B cell (primary cell): ENCODE measurements around the gene SRD5A1. TPM values are rescaled to one million over a fixed set of nuclear protein-coding genes. Genes with fewer than 3 reads are reported as not detected.

Experiments
- ATAC-seq: fragments of 200-7000 bp; cut with Tn5 transposase; one replicate; pipeline ENCODE4 v1.10.0; 2021; ENCODE audit warnings: low read depth, mild to moderate bottlenecking, moderate number of reproducible peaks, moderate library complexity
- CTCF ChIA-PET: fragments of 350-600 bp; sonication (Branson Sonifier 250); formaldehyde crosslinking; loops from one replicate; lab custom pipeline; 2021; ENCODE audit warnings: antibody characterized with exemption, inconsistent platforms; lab: Charles Lee
- POLR2A ChIA-PET: fragments of 350-600 bp; sonication (Branson Sonifier 250); formaldehyde crosslinking; loops from one replicate; lab custom pipeline; 2021; ENCODE audit warnings: antibody characterized with exemption; lab: Charles Lee
- DNase-seq: peaks from one replicate; pipeline ENCODE4 v3.0.0; 2013
- H2AFZ ChIP-seq: 2 replicates; pipeline ENCODE4 v1.6.1; 2012; ENCODE audit warnings: mild to moderate bottlenecking, low read depth, low read length; ENCODE audit not compliant: insufficient read depth, poor library complexity, severe bottlenecking
- H3K27ac ChIP-seq, 2 donors: 1 replicate in 1 of 2; 2 replicates in 1 of 2; pipeline ENCODE4 v1.5.1; 2012 to 2013; ENCODE audit warnings: low read length in 2 of 2, mild to moderate bottlenecking in 2 of 2, moderate library complexity in 1 of 2
- H3K27me3 ChIP-seq, 4 experiments: fragments of 200-600 bp in 1 of 4; sonication (generic) in 1 of 4; replicated peaks in 1 of 4; 1 replicate in 2 of 4; 2 replicates in 2 of 4; pipeline versions ENCODE4 v1.6.1 to v1.7.0; 2013 to 2016; ENCODE audit warnings: low read length in 3 of 4, mild to moderate bottlenecking in 2 of 4, mixed read lengths in 1 of 4, moderate library complexity in 1 of 4; ENCODE audit not compliant: insufficient read depth in 4 of 4, control insufficient read depth in 3 of 4; ENCODE audit errors: control extremely low read depth in 1 of 4
- H3K36me3 ChIP-seq, 2 experiments: replicated peaks in 1 of 2; 1 replicate in 1 of 2; 2 replicates in 1 of 2; pipeline versions ENCODE4 v1.6.1 to v1.7.1; 2013; ENCODE audit warnings: low read length in 1 of 2; ENCODE audit not compliant: insufficient read depth in 2 of 2, control insufficient read depth in 1 of 2; ENCODE audit errors: control extremely low read depth in 1 of 2, extremely low read depth in 1 of 2
- H3K4me1 ChIP-seq, 2 donors: fragments of 200-600 bp in 1 of 2; sonication (generic) in 1 of 2; 1 replicate in 1 of 2; 2 replicates in 1 of 2; pipeline versions ENCODE4 v1.5.1 to v1.6.1; 2013 to 2017; ENCODE audit warnings: low read length in 2 of 2; ENCODE audit not compliant: control insufficient read depth in 2 of 2, insufficient read depth in 2 of 2
- H3K4me2 ChIP-seq: replicated peaks from 2 replicates; pipeline ENCODE3; 2012; ENCODE audit warnings: mild to moderate bottlenecking, low read depth, low read length; ENCODE audit not compliant: poor library complexity, severe bottlenecking
- H3K4me3 ChIP-seq, 5 experiments: fragments of 200-600 bp in 1 of 5; sonication (generic) in 1 of 5; 1 replicate in 3 of 5; 2 replicates in 2 of 5; pipeline versions ENCODE4 v1.5.1 to v1.7.0; 2011 to 2016; ENCODE audit warnings: low read length in 4 of 5, mild to moderate bottlenecking in 4 of 5, low read depth in 2 of 5, control low read depth in 1 of 5, moderate library complexity in 1 of 5; ENCODE audit not compliant: insufficient read depth in 1 of 5; ENCODE audit errors: control extremely low read depth in 1 of 5, extremely low read depth in 1 of 5
- H3K79me2 ChIP-seq: fragments of 200-600 bp; sonication (generic); one replicate; pipeline ENCODE4 v1.6.0; 2016; ENCODE audit warnings: low read length; ENCODE audit not compliant: control insufficient read depth, insufficient read depth
- H3K9ac ChIP-seq: fragments of 200-600 bp; sonication (generic); 2 replicates; pipeline ENCODE4 v1.6.1; 2017; ENCODE audit warnings: mild to moderate bottlenecking, low read length, moderate library complexity
- H3K9me3 ChIP-seq, 3 donors: one replicate each; pipeline versions ENCODE4 v1.6.1 to v1.7.1; 2013; ENCODE audit warnings: low read length in 2 of 3; ENCODE audit not compliant: control insufficient read depth in 2 of 3, insufficient read depth in 1 of 3; ENCODE audit errors: control extremely low read depth in 1 of 3
- H4K20me1 ChIP-seq: 2 replicates; pipeline ENCODE4 v1.6.0; 2012; ENCODE audit warnings: mild to moderate bottlenecking, low read length; ENCODE audit not compliant: insufficient read depth, control insufficient read depth, poor library complexity, severe bottlenecking
- H3K27ac Mint-ChIP-seq: one replicate; pipeline ENCODE4 v1.8.0; 2021; ENCODE audit warnings: mixed read lengths
- H3K27me3 Mint-ChIP-seq: one replicate; pipeline ENCODE4 v1.8.0; 2021; ENCODE audit warnings: mixed read lengths
- H3K4me1 Mint-ChIP-seq: one replicate; pipeline ENCODE4 v1.8.0; 2021; ENCODE audit warnings: mixed read lengths
- H3K4me3 Mint-ChIP-seq: one replicate; pipeline ENCODE4 v1.8.0; 2021; ENCODE audit warnings: mixed read lengths
- H3K9me3 Mint-ChIP-seq: one replicate; pipeline ENCODE4 v1.8.0; 2022; ENCODE audit warnings: mixed read lengths; ENCODE audit not compliant: insufficient read depth
- EZH2 ChIP-seq: IDR thresholded peaks from 2 replicates; pipeline ENCODE4 v1.6.1; 2012; ENCODE audit warnings: borderline replicate concordance, low read depth, mild to moderate bottlenecking, moderate library complexity, low read length; ENCODE audit not compliant: insufficient read depth, poor library complexity, severe bottlenecking
- WGBS: methylation state at CpG from one replicate; pipeline ENCODE4 v1.1.5; 2013; ENCODE audit warnings: missing lambda C conversion rate; ENCODE audit not compliant: insufficient coverage; 5-methylcytosine and 5-hydroxymethylcytosine counted together
- intact Hi-C: fragments of 100-400 bp; cut with micrococcal nuclease; formaldehyde crosslinking; loops from one replicate; pipeline ENCODE4 v1.10.0; 2022
- polyA plus RNA-seq: library from polyadenylated mRNA; depleted of rRNA; stranded (reverse); fragments of >200 nt; gene quantifications from 2 replicates; pipeline ENCODE4 v1.2.3, GENCODE V29; 2012
- total RNA-seq, 2 donors: library from RNA; stranded (reverse); fragments of 120-200 nt in 1 of 2; gene quantifications; 1 replicate in 1 of 2; 2 replicates in 1 of 2; pipeline versions ENCODE4 v1.2.3 to v1.2.4, GENCODE V29; 2013 to 2022
- TF ChIP-seq, protein P1 (sequence below): fragments of 200-600 bp; IDR thresholded peaks from one replicate; pipeline ENCODE4 v1.8.0; 2022; ENCODE audit warnings: antibody characterized with exemption, mild to moderate bottlenecking

Gene SRD5A1
- total and polyA plus RNA-seq, 2 donors (not counting 1 experiment from before 2014, with no cell fraction given), result 17.2 to 29.2 TPM

DNA sequence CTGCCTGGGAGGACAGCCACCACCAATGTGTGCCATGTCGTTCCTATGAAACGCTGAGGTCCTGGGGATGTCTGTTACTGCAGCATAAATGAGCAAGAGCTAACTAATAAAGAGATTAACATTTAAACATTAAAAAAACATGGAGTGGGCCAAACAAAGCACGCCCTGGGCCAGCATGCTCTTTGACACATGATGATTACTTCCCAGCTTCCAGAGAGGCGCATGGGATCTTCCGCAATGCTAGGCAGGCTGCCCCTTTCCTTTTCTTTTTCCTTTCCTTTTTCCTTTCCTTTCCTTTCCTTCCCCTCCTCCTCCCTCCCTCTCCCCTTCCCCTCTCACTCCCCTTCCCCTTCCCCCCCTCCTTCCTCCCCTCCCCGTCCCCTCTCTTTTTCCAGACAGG is 69.4 kb downstream of the SRD5A1 start:
- ChIA-PET CTCF (no interaction called here), POLR2A (no interaction called here)
- Histone ChIP-seq H3K4me2 (no peak overlapping the region), H3K27me3 (peaks cover 0 to 20% (median 14%) of the 10 kb centered on the region in 4 experiments), H3K4me3 (no peak overlapping the region), H4K20me1 (no peaks in the 10 kb centered on the region), H3K79me2 (no peaks in the 10 kb centered on the region), H3K36me3 (no peaks in the 10 kb centered on the region), H3K9ac (no peak overlapping the region), H3K4me1 (no peaks in the 10 kb centered on the region), H2AFZ (no peak overlapping the region), H3K27ac (no peak overlapping the region), H3K9me3 (no peaks in the 10 kb centered on the region)
- ATAC-seq, result no peak
- TF ChIP-seq, protein P1, sequence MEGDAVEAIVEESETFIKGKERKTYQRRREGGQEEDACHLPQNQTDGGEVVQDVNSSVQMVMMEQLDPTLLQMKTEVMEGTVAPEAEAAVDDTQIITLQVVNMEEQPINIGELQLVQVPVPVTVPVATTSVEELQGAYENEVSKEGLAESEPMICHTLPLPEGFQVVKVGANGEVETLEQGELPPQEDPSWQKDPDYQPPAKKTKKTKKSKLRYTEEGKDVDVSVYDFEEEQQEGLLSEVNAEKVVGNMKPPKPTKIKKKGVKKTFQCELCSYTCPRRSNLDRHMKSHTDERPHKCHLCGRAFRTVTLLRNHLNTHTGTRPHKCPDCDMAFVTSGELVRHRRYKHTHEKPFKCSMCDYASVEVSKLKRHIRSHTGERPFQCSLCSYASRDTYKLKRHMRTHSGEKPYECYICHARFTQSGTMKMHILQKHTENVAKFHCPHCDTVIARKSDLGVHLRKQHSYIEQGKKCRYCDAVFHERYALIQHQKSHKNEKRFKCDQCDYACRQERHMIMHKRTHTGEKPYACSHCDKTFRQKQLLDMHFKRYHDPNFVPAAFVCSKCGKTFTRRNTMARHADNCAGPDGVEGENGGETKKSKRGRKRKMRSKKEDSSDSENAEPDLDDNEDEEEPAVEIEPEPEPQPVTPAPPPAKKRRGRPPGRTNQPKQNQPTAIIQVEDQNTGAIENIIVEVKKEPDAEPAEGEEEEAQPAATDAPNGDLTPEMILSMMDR, result no peak
- no peak for TF ChIP-seq EZH2
- H3K4me3 Mint-ChIP-seq, result no peak overlapping the region
- no peaks in the 10 kb centered on the region for H3K9me3 Mint-ChIP-seq
- WGBS, result 100% methylated on average over 4 of the region's 6 CpGs
- peaks cover 2% of the 10 kb centered on the region for H3K4me1 Mint-ChIP-seq
- H3K27ac Mint-ChIP-seq, result no peak overlapping the region
- intact Hi-C loops, result no loop called here
- H3K27me3 Mint-ChIP-seq, result peaks cover 21% of the 10 kb centered on the region
- DNase-seq, result no peak

DNA sequence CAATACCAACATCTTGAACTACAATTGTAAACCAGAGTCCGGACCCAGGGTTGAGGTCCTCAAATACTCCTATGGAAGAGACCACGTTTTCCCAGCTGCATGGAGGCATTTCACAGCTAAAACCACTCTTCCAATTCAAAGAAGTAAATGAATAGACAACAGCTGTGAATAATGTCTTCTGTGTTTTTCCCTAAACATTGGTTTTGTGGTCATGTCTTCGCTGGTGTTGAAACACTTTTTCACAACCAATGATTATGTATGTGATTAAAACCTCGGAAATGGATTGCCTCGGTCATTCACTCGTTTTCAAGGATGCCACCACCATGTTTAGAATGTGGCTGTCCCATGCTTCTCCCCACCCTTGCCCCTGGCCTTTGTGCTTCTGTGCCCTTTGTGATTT is 70.6 kb downstream of the SRD5A1 start:
- Histone ChIP-seq H3K36me3 (no peaks in the 10 kb centered on the region), H3K4me2 (no peak overlapping the region), H3K9ac (no peak overlapping the region), H3K4me1 (no peaks in the 10 kb centered on the region), H3K79me2 (no peaks in the 10 kb centered on the region), H3K27me3 (peaks cover 0 to 17% (median 8%) of the 10 kb centered on the region in 4 experiments), H3K27ac (no peak overlapping the region), H2AFZ (no peak overlapping the region), H3K4me3 (no peak overlapping the region), H3K9me3 (no peaks in the 10 kb centered on the region), H4K20me1 (no peaks in the 10 kb centered on the region)
- Mint-ChIP-seq H3K4me1 (peaks cover 2% of the 10 kb centered on the region), H3K27me3 (peaks cover 17% of the 10 kb centered on the region), H3K9me3 (no peaks in the 10 kb centered on the region), H3K27ac (no peak overlapping the region), H3K4me3 (no peak overlapping the region)
- ChIA-PET CTCF (no interaction called here), POLR2A (no interaction called here)
- ATAC-seq, result no peak
- DNase-seq, result no peak
- TF ChIP-seq EZH2, result no peak
- TF ChIP-seq, protein P1, result no peak
- intact Hi-C loops, result no loop called here
- 89% methylated on average over 3 of the region's 6 CpGs for WGBS
